ENCODE results near the gene VMP1. TPM values are rescaled to one million over a fixed set of nuclear protein-coding genes. Genes with fewer than 3 reads are reported as not detected.

Gene VMP1
- total RNA-seq, 1 experiment from 2014 or later = 83.1 TPM

DNA sequence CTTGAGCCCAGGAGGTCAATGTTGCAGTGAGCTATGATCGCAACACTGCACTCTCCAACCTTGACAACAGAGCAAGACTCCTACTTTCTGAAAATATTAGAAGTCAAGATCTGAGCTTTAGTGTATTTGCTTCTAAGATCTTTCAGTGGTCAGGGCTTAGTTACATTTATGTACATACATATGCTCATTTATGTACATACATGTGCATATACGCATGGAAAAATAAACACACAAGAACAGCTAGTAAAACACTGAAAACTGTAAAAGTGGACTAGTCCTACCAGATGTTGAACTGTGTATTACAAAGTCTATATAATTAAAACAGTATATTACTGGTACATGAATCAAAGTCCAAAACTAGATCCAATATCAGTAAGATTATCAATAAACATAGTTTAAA, 28.5 kb upstream of the VMP1 start:
- no CpG with 5 or more reads among the region's 2 CpGs for WGBS (ENCODE audit: extremely low coverage, insufficient read length, low lambda C conversion rate)

More for the DNA sequence above, 28.5 kb upstream of the VMP1 start:
- no peaks in the 10 kb centered on the region for H3K4me1 ChIP-seq (ENCODE audit: insufficient read depth, low read length)
- H4K8ac ChIP-seq (replicated peaks; ENCODE audit: insufficient read length, low read depth, low read length) = no peak overlapping the region
- no peaks in the 10 kb centered on the region for H3K9me3 Mint-ChIP-seq
- no peak overlapping the region for H3K27ac Mint-ChIP-seq
- H3K79me2 ChIP-seq (ENCODE audit: insufficient read depth, low read length) = no peaks in the 10 kb centered on the region
- H2BK5ac ChIP-seq (ENCODE audit: insufficient read length, low read length) = no peak overlapping the region
- H3T11ph ChIP-seq (ENCODE audit: low read length) = no peak overlapping the region
- peaks cover 38 to 89% (median 72%) of the 10 kb centered on the region in 3 experiments; a peak in 6 of 7 replicates for H3K36me3 Mint-ChIP-seq (ENCODE audit: insufficient read depth in 1 of 3, low read depth in 3 of 3)
- H3K4ac ChIP-seq (ENCODE audit: low read depth, low read length) = no peak overlapping the region
- no peak overlapping the region for H2BK12ac ChIP-seq (ENCODE audit: insufficient read length, low read depth, low read length)
- H3K23ac ChIP-seq (ENCODE audit: insufficient read length, low read depth, low read length) = no peak overlapping the region
- H3K56ac ChIP-seq (ENCODE audit: insufficient read length, low read depth, low read length) = no peak overlapping the region
- no peak overlapping the region for H3K27ac ChIP-seq (ENCODE audit: insufficient read length, low read depth, low read length)
- H2AK5ac ChIP-seq (ENCODE audit: insufficient read length, low read length) = no peak overlapping the region
- H4K91ac ChIP-seq (ENCODE audit: insufficient read length, low read depth, low read length) = no peak overlapping the region
- no peak for DNase-seq
- H3K27me3 ChIP-seq (ENCODE audit: insufficient read depth, low read length) = no peaks in the 10 kb centered on the region
- H4K5ac ChIP-seq (ENCODE audit: insufficient read length, low read depth, low read length) = no peak overlapping the region
- no peaks in the 10 kb centered on the region for H3K79me1 ChIP-seq (ENCODE audit: insufficient read depth, low read depth, low read length, poor library complexity, severe bottlenecking)
- no peaks in the 10 kb centered on the region for H4K20me1 ChIP-seq (ENCODE audit: control insufficient read depth, insufficient read depth, insufficient read length)
- H3K18ac ChIP-seq (ENCODE audit: insufficient read length, low read depth, low read length) = no peak overlapping the region
- TF ChIP-seq CTCF (conservative IDR thresholded peaks at IDR 0.05) = no peak
- H3K9ac ChIP-seq (ENCODE audit: extremely low read depth, insufficient read length, low read length) = no peak overlapping the region
- H2BK15ac ChIP-seq (ENCODE audit: low read depth, low read length) = no peak overlapping the region
- H3K23me2 ChIP-seq (ENCODE audit: insufficient read length, low read depth, low read length, poor library complexity, severe bottlenecking) = no peaks in the 10 kb centered on the region
- H3K4me3 Mint-ChIP-seq = no peak overlapping the region
- no peak overlapping the region for H3K14ac ChIP-seq (ENCODE audit: insufficient read depth, low read length)
- no peak overlapping the region for H2BK120ac ChIP-seq (ENCODE audit: low read depth, low read length, poor library complexity, severe bottlenecking)
- no peak overlapping the region for H3K4me2 ChIP-seq (ENCODE audit: insufficient read depth, insufficient read length, low read length)
- no peaks in the 10 kb centered on the region for H3K9me3 ChIP-seq (ENCODE audit: control insufficient read depth, low read depth, low read length)
- H2BK20ac ChIP-seq (ENCODE audit: low read depth, low read length, poor library complexity, severe bottlenecking) = no peak overlapping the region
- no peaks in the 10 kb centered on the region for H3K27me3 Mint-ChIP-seq (ENCODE audit: low read depth)
- no peaks in the 10 kb centered on the region for H3K4me1 Mint-ChIP-seq
- H2AFZ ChIP-seq (ENCODE audit: low read length) = no peak overlapping the region

Measured in H9 (cell line).